Measurements from ENCODE around the gene ECEL1.

The ECEL1 gene

DNA sequence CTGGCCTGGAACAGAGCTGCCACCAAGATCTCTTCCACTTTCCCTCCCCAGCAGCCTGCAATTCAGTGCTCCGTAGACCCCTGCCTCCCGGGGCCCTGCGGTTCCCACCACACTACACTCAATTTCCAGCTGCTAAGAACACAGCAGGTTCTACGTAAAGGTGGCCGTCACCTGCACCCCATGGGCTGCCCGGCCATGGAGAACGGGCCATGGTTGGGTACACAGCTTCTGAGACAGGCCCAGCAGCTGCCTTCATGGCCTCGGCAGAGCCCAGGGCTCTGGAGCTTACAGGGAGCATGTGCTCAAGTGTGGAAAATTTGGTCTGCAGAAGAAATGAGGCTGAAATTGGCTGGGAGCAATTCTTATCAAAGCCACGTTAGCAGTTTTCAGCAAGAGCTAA is 54.0 kb downstream of the ECEL1 start:
- in situ Hi-C loops (cut with MboI; ENCODE audit: low sequenced_read_pairs), result loop anchor here (25.0 kb wide), 1 partner anchor 521 kb away; no protein-coding TSS in a partner anchor

DNA sequence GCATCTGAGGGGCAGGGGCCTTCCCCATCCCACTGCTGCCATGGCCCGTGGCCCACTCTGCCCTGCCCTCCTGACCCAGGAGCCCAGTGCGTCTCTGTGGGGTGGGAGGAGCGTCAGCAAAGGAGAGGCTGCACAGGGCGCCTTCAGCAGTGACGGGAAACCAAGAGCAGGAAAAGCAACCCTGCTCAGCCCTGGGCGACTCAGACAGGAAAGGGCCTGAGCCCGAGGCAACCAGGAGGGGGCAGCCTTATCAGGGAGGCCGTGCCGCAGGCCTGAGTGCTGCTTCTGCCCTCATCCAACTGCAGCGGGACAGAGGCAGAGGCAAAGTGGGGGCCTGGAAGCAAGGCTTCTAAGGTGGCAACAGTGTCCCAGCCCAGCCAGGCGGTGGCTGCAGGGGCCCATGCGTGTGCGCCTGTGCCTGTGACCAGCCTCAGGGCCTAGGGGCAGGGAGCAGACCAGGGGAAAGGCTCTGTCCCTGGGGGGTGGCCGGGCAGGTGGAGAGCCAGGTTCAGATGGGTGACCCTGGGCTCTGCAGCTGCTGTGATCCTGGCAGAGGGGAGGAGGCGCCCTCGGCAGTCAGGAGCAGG is 54.9 kb downstream of the ECEL1 start:
- in situ Hi-C loops (cut with MboI; ENCODE audit: low sequenced_read_pairs), result loop anchor here (25.0 kb wide), 1 partner anchor 520 kb away; no protein-coding TSS in a partner anchor

DNA sequence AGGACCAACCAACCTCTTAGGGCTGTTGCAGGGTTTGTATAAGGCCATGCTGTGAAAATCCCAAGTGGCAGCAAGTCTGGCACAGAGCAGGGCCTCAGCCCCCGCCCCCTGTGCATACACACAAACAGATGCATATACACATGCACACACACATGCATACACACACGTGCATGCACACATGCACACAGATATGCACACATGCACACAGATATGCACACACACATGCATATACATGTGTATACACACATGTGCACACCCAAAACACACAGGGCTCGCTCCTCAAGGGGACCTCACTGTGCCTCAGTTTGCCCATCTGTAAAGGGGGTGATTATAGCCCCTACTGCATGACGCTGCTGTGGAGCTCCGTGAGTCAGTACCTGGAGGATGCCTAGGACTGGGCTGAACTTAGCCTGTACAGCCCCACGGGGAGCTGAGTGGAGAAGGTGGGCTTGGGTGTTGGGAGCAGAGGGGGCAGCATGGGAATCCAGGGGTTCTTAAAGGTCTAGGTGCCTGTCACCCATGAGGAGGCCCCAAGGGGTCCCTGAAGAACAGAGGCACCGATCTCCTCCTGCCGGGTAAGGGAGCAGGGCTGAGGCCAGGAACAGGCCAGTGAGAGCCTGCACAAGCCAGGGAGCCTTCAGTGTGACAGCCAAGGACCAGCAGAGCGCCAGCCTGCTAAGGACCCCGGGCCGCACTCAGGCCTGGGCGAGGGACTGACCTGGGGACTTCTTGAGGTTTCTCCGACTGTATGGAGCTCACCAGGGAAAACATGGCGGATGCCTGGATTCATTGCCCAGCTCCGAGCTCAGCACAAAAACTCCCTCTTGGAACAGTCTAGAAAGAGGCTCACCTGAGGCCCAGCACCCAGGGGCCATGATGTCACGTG is 55.7 kb downstream of the ECEL1 start:
- in situ Hi-C loops (cut with MboI; ENCODE audit: low sequenced_read_pairs), result loop anchor here (25.0 kb wide), 1 partner anchor 520 kb away; no protein-coding TSS in a partner anchor

All from HL-60/S4 treated with phorbol 12-myristate 13-acetate at 8.2 ng/mL for 4 days and 3 days (cell line).